Endodermal cell (in vitro differentiated cells): ENCODE measurements around the gene TBPL2. TPM values are rescaled to one million over a fixed set of nuclear protein-coding genes. Genes with fewer than 3 reads are reported as not detected.

Source experiments
- DNase-seq: peaks from one replicate; pipeline ENCODE4 v3.0.0-alpha.2; 2017
- H3K27ac ChIP-seq: 2 replicates; pipeline ENCODE4 v1.5.1; 2013; ENCODE audit warnings: mild to moderate bottlenecking, low read depth, low read length, moderate library complexity
- H3K27me3 ChIP-seq: 2 replicates; pipeline ENCODE4 v1.6.1; 2013; ENCODE audit warnings: mild to moderate bottlenecking, low read length, moderate library complexity; ENCODE audit not compliant: insufficient read depth, control insufficient read depth, poor library complexity, severe bottlenecking
- H3K36me3 ChIP-seq: 2 replicates; pipeline ENCODE4 v1.7.0; 2013; ENCODE audit warnings: mild to moderate bottlenecking, low read length, moderate library complexity; ENCODE audit not compliant: control insufficient read depth, insufficient read depth
- H3K4me1 ChIP-seq: one replicate; pipeline ENCODE4 v1.7.0; 2013; ENCODE audit warnings: low read length; ENCODE audit not compliant: control insufficient read depth, insufficient read depth
- H3K4me3 ChIP-seq: 2 replicates; pipeline ENCODE4 v1.5.1; 2013; ENCODE audit warnings: mild to moderate bottlenecking, low read length, moderate library complexity
- H3K9ac ChIP-seq: 2 replicates; pipeline ENCODE4 v1.6.1; 2013; ENCODE audit warnings: mild to moderate bottlenecking, low read length, moderate library complexity; ENCODE audit not compliant: poor library complexity, severe bottlenecking; ENCODE audit errors: extremely low read depth
- H3K9me3 ChIP-seq: 2 replicates; pipeline ENCODE4 v1.6.1; 2013; ENCODE audit warnings: mild to moderate bottlenecking, low read length, moderate library complexity; ENCODE audit not compliant: control insufficient read depth
- H3K27ac Mint-ChIP-seq: 2 replicates; pipeline ENCODE4 v1.8.0; 2020; ENCODE audit warnings: mixed read lengths
- H3K27me3 Mint-ChIP-seq: 2 replicates; pipeline ENCODE4 v1.8.0; 2021; ENCODE audit warnings: mild to moderate bottlenecking, mixed read lengths; ENCODE audit not compliant: insufficient read depth
- H3K36me3 Mint-ChIP-seq: 2 replicates; pipeline ENCODE4 v1.8.0; 2020; ENCODE audit warnings: low read depth, mixed read lengths
- H3K4me1 Mint-ChIP-seq: 2 replicates; pipeline ENCODE4 v1.8.0; 2020; ENCODE audit warnings: mixed read lengths
- H3K4me3 Mint-ChIP-seq: 2 replicates; pipeline ENCODE4 v1.8.0; 2020; ENCODE audit warnings: mild to moderate bottlenecking, moderate library complexity, mixed read lengths
- H3K9me3 Mint-ChIP-seq: 2 replicates; pipeline ENCODE4 v1.8.0; 2020; ENCODE audit warnings: mild to moderate bottlenecking, mixed read lengths
- CTCF ChIP-seq: fragments of 200-600 bp; sonication (generic); conservative IDR thresholded peaks from 2 replicates; pipeline ENCODE4 v1.5.0; 2021; ENCODE audit warnings: antibody characterized with exemption, mild to moderate bottlenecking
- WGBS, 2 experiments: methylation state at CpG; one replicate each; pipeline versions ENCODE4 v1.1.5 to v1.1.7; 2013; ENCODE audit warnings: missing lambda C conversion rate in 2 of 2, mixed read lengths in 1 of 2; ENCODE audit not compliant: insufficient coverage in 1 of 2, insufficient read length in 1 of 2; 5-methylcytosine and 5-hydroxymethylcytosine counted together
- total RNA-seq, 2 donors: library from RNA; stranded (reverse); fragmentation: NEBNext Ultra II Directional in 1 of 2; extraction: Animal tissue kit (Norgen Biotek cat#: 25700) in 1 of 2; gene quantifications; 2 replicates in 1 of 2; 3 replicates in 1 of 2; pipeline ENCODE4 v1.2.1, GENCODE V29; 2021

Gene TBPL2
- total RNA-seq, 2 donors from 2014 or later, result not detected

GRCh38 chr14:55398679-55399078, 41.7 kb downstream of the TBPL2 start:
- Mint-ChIP-seq H3K4me3 (no peak overlapping the region), H3K9me3 (no peaks in the 10 kb centered on the region), H3K36me3 (peaks cover 7% of the 10 kb centered on the region), H3K27ac (no peak overlapping the region), H3K27me3 (no peaks in the 10 kb centered on the region), H3K4me1 (no peaks in the 10 kb centered on the region)
- DNase-seq, result no peak
- TF ChIP-seq CTCF, result no peak
- Histone ChIP-seq H3K9ac (no peak overlapping the region), H3K4me1 (no peaks in the 10 kb centered on the region), H3K27ac (no peak overlapping the region), H3K4me3 (no peak overlapping the region), H3K9me3 (no peaks in the 10 kb centered on the region), H3K36me3 (peaks cover 13% of the 10 kb centered on the region), H3K27me3 (no peaks in the 10 kb centered on the region)
- 98 to 100% methylated on average over 4 to 5 of the region's 5 CpGs for WGBS, 2 experiments

GRCh38 chr14:55389330-55389729, 51.1 kb downstream of the TBPL2 start:
- H3K27ac ChIP-seq, result no peak overlapping the region

GRCh38 chr14:55388160-55388559, 52.3 kb downstream of the TBPL2 start:
- no peak for TF ChIP-seq CTCF
- Histone ChIP-seq H3K36me3 (peaks cover 39% of the 10 kb centered on the region), H3K27me3 (no peaks in the 10 kb centered on the region), H3K4me3 (no peak overlapping the region), H3K9ac (no peak overlapping the region), H3K9me3 (no peaks in the 10 kb centered on the region), H3K4me1 (no peaks in the 10 kb centered on the region), H3K27ac (no peak overlapping the region)
- H3K27ac Mint-ChIP-seq, result no peak overlapping the region
- H3K9me3 Mint-ChIP-seq, result no peaks in the 10 kb centered on the region
- H3K4me3 Mint-ChIP-seq, result no peak overlapping the region
- H3K4me1 Mint-ChIP-seq, result peaks cover 14% of the 10 kb centered on the region
- peaks cover 39% of the 10 kb centered on the region for H3K36me3 Mint-ChIP-seq
- DNase-seq, result no peak
- no peaks in the 10 kb centered on the region for H3K27me3 Mint-ChIP-seq

More at GRCh38 chr14:55389330-55389729, 51.1 kb downstream of the TBPL2 start:
- no peaks in the 10 kb centered on the region for H3K27me3 Mint-ChIP-seq
- peaks cover 35% of the 10 kb centered on the region for H3K36me3 Mint-ChIP-seq
- H3K9me3 Mint-ChIP-seq, result no peaks in the 10 kb centered on the region
- H3K36me3 ChIP-seq, result peaks cover 32% of the 10 kb centered on the region
- no peaks in the 10 kb centered on the region for H3K4me1 ChIP-seq
- H3K27ac Mint-ChIP-seq, result no peak overlapping the region
- no peaks in the 10 kb centered on the region for H3K9me3 ChIP-seq
- H3K27me3 ChIP-seq, result no peaks in the 10 kb centered on the region
- no peak for DNase-seq
- H3K4me3 Mint-ChIP-seq, result no peak overlapping the region
- no peak for TF ChIP-seq CTCF
- H3K4me3 ChIP-seq, result no peak overlapping the region
- H3K4me1 Mint-ChIP-seq, result peaks cover 14% of the 10 kb centered on the region
- no peak overlapping the region for H3K9ac ChIP-seq
- 87 to 99% methylated on average over 4 of the region's 4 CpGs for WGBS, 2 experiments
